Stimulated activated CD4-positive, alpha-beta T cell treated with anti-CD3 and anti-CD28 coated beads, TNF-alpha, amount 100 ng/mL, for 4 hours (primary cell): Measurements from ENCODE around the gene NUDT3.
"Not testable (repeated sequence)": the region's sequence is repeated elsewhere in the genome, so short reads cannot be mapped to it uniquely, and the experiment has no call there.

Experiments used
- DNase-seq, 3 experiments: peaks; one replicate each; pipeline ENCODE4 v3.0.0-alpha.2; 2020; ENCODE audit warnings: low read depth in 3 of 3

Gene NUDT3

GRCh38 chr6:34392497-34393190, at the start of gene NUDT3:
Gene NUDT3, minus strand, starts transcription at chr6:34392669. Its CDS starts 307 bp downstream, at chr6:34392362.
- DNase-seq: peak; percentile 83 to 90 (median 89)

GRCh38 chr6:34441526-34441925, 49.1 kb upstream of the NUDT3 start:
- no peak for DNase-seq

- DNase-seq: no peak
Observed at GRCh38 chr6:34439442-34439841, 47.0 kb upstream of the NUDT3 start.

- DNase-seq: no peak
Observed at GRCh38 chr6:34438705-34439104, 46.2 kb upstream of the NUDT3 start.

- DNase-seq: no peak
Observed at GRCh38 chr6:34437644-34437970, 45.1 kb upstream of the NUDT3 start.

- no peak for DNase-seq
Observed at GRCh38 chr6:34436803-34437643, 44.6 kb upstream of the NUDT3 start.

GRCh38 chr6:34435916-34436315, 43.4 kb upstream of the NUDT3 start:
- DNase-seq: no peak

- peak; percentile 83 to 92 (median 85) for DNase-seq
Observed at GRCh38 chr6:34425498-34426410, 33.3 kb upstream of the NUDT3 start, which contains the start of gene RPS10. Gene RPS10, minus strand, starts transcription at chr6:34426069. Its CDS starts 848 bp downstream, at chr6:34425221.

- DNase-seq: peak in 1 of 3 experiments; percentile 5
Observed at GRCh38 chr6:34425132-34425497, 32.6 kb upstream of the NUDT3 start.

GRCh38 chr6:34424200-34425131, 32.0 kb upstream of the NUDT3 start:
- DNase-seq: no peak

- no peak for DNase-seq
Observed at GRCh38 chr6:34423254-34423653, 30.8 kb upstream of the NUDT3 start.

- no peak for DNase-seq
Observed at GRCh38 chr6:34418367-34418766, 25.9 kb upstream of the NUDT3 start.

GRCh38 chr6:34416877-34417371, 24.5 kb upstream of the NUDT3 start:
- DNase-seq: no peak

GRCh38 chr6:34414999-34415858, 22.8 kb upstream of the NUDT3 start:
- DNase-seq: no peak

- no peak for DNase-seq
Observed at GRCh38 chr6:34412643-34413214, 20.3 kb upstream of the NUDT3 start.

GRCh38 chr6:34412016-34412415, 19.5 kb upstream of the NUDT3 start:
- no peak for DNase-seq

GRCh38 chr6:34407915-34408314, 15.4 kb upstream of the NUDT3 start:
- DNase-seq: not testable (repeated sequence)

- DNase-seq: no peak
Observed at GRCh38 chr6:34396518-34396917, 4.0 kb upstream of the NUDT3 start.

- no peak for DNase-seq
Observed at GRCh38 chr6:34393966-34394305, 1.5 kb upstream of the NUDT3 start.
